ENCODE results near the gene GAA.

GAA gene

GRCh38 chr17:80097844-80098691 is 3.3 kb upstream of the GAA start:
- TF ChIP-seq CTCF (IDR thresholded peaks at IDR 0.05; ENCODE audit: low read length, missing control alignments): no peak
- H3K4me3 ChIP-seq (replicated peaks; ENCODE audit: low read depth, low read length): no peak overlapping the region
- DNase-seq (ENCODE audit: low read depth): no peak

- no peak for TF ChIP-seq CTCF (IDR thresholded peaks at IDR 0.05; ENCODE audit: low read length, missing control alignments)
- DNase-seq (ENCODE audit: low read depth): no peak
Measured at GRCh38 chr17:80099291-80100034, 1.9 kb upstream of the GAA start.

GRCh38 chr17:80100035-80100323 is 1.4 kb upstream of the GAA start:
- DNase-seq (ENCODE audit: low read depth): no peak
- TF ChIP-seq CTCF (IDR thresholded peaks at IDR 0.05; ENCODE audit: low read length, missing control alignments): no peak
- H3K4me3 ChIP-seq (replicated peaks; ENCODE audit: low read depth, low read length): no peak overlapping the region

More at GRCh38 chr17:80099291-80100034, 1.9 kb upstream of the GAA start:
- H3K4me3 ChIP-seq (replicated peaks; ENCODE audit: low read depth, low read length): no peak overlapping the region

- DNase-seq (ENCODE audit: low read depth): peak; percentile 10
Measured at GRCh38 chr17:80101946-80102663, 724 bp downstream of the GAA start.

GRCh38 chr17:80102664-80103448 is 1.5 kb downstream of the GAA start:
- TF ChIP-seq CTCF (IDR thresholded peaks at IDR 0.05; ENCODE audit: low read length, missing control alignments): no peak
- no peak overlapping the region for H3K4me3 ChIP-seq (replicated peaks; ENCODE audit: low read depth, low read length)
- DNase-seq (ENCODE audit: low read depth): no peak

More at GRCh38 chr17:80101946-80102663, 724 bp downstream of the GAA start:
- H3K4me3 ChIP-seq (replicated peaks; ENCODE audit: low read depth, low read length): peak overlapping the region; percentile 92
- no peak for TF ChIP-seq CTCF (IDR thresholded peaks at IDR 0.05; ENCODE audit: low read length, missing control alignments)

GRCh38 chr17:80103449-80104085 is 2.2 kb downstream of the GAA start:
- no peak overlapping the region for H3K4me3 ChIP-seq (replicated peaks; ENCODE audit: low read depth, low read length)
- DNase-seq (ENCODE audit: low read depth): no peak
- TF ChIP-seq CTCF (IDR thresholded peaks at IDR 0.05; ENCODE audit: low read length, missing control alignments): no peak

All from fibroblast of pulmonary artery (primary cell).